Thyroid gland (tissue), 4 donors: ENCODE results near the gene GDF3. TPM values are rescaled to one million over a fixed set of nuclear protein-coding genes. Genes with fewer than 3 reads are reported as not detected.

Experiments
- DNase-seq, 2 donors: peaks; one replicate each; pipeline ENCODE4 v3.0.0-alpha.2; 2019
- H3K27ac ChIP-seq, 3 donors: fragments of 200-600 bp; sonication (generic); 1 replicate in 2 of 3; 2 replicates in 1 of 3; pipeline ENCODE4 v1.5.1; 2016 to 2019; ENCODE audit warnings: mild to moderate bottlenecking in 1 of 3, moderate library complexity in 1 of 3
- H3K27me3 ChIP-seq: fragments of 200-600 bp; sonication (generic); one replicate; pipeline ENCODE4 v1.5.1; 2019
- H3K36me3 ChIP-seq, 2 donors: fragments of 200-600 bp; sonication (generic); one replicate each; pipeline ENCODE4 v1.5.1; 2016 to 2019
- H3K4me1 ChIP-seq, 2 donors: fragments of 200-600 bp; sonication (generic); one replicate each; pipeline ENCODE4 v1.5.1; 2017 to 2019
- H3K4me3 ChIP-seq, 3 donors: fragments of 200-600 bp; sonication (generic); replicated peaks in 1 of 3; 1 replicate in 2 of 3; 2 replicates in 1 of 3; pipeline ENCODE4 v1.5.1; 2016; ENCODE audit warnings: mild to moderate bottlenecking in 1 of 3
- H3K9me3 ChIP-seq: fragments of 200-600 bp; sonication (generic); one replicate; pipeline ENCODE4 v1.5.1; 2017
- POLR2A ChIP-seq, 2 donors: fragments of 450-650 bp; IDR thresholded peaks; one replicate each; pipeline ENCODE4 v1.6.1; 2017; ENCODE audit warnings: antibody characterized with exemption in 2 of 2, mild to moderate bottlenecking in 2 of 2, moderate library complexity in 1 of 2
- WGBS, 2 donors: methylation state at CpG; one replicate each; pipeline ENCODE4 v1.1.5; 2017; 5-methylcytosine and 5-hydroxymethylcytosine counted together
- intact Hi-C: fragments of 100-400 bp; cut with DNase I; formaldehyde crosslinking; loops from one replicate; pipeline ENCODE4 v1.15.1; 2023
- total RNA-seq, 4 donors: library from RNA; depleted of rRNA; stranded (reverse); fragments of >200 nt; gene quantifications; one replicate each; pipeline ENCODE4 v1.2.3, GENCODE V29; 2016
- TF ChIP-seq, protein P1 (sequence below), 6 experiments: fragments of 200-600 bp in 3 of 6; fragments of 450-650 bp in 3 of 6; sonication (generic) in 3 of 6; IDR thresholded peaks; one replicate each; pipeline ENCODE4 v1.5.1; 2016 to 2019; ENCODE audit warnings: antibody characterized with exemption in 6 of 6, mild to moderate bottlenecking in 2 of 6, inconsistent platforms in 1 of 6, moderate library complexity in 1 of 6

Gene GDF3
- total RNA-seq, 4 donors from 2014 or later: 0.45 to 0.63 TPM; not detected in 2

DNA sequence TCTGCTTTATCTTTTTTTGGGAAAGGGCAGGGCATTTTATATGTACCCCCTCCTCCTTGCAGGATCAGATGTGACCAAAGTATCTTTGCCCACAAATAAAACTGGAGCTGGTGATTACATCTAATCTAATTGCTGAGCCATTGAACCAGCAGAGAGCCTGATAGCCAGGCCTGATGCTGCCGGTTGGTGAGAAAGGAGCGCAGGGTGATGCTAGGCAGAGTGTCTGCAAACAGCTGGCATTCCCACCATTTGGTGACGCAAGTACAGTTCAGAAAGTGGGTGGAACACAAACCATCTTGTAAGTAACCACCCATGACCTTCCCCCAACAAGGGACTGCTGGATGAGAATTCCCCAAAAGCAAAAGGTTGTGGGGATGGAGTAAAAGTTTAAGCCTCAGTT, 28.4 kb upstream of the GDF3 start:
- intact Hi-C loops: no loop called here
- TF ChIP-seq POLR2A (IDR thresholded peaks at IDR 0.05): no peak
- TF ChIP-seq, protein P1, sequence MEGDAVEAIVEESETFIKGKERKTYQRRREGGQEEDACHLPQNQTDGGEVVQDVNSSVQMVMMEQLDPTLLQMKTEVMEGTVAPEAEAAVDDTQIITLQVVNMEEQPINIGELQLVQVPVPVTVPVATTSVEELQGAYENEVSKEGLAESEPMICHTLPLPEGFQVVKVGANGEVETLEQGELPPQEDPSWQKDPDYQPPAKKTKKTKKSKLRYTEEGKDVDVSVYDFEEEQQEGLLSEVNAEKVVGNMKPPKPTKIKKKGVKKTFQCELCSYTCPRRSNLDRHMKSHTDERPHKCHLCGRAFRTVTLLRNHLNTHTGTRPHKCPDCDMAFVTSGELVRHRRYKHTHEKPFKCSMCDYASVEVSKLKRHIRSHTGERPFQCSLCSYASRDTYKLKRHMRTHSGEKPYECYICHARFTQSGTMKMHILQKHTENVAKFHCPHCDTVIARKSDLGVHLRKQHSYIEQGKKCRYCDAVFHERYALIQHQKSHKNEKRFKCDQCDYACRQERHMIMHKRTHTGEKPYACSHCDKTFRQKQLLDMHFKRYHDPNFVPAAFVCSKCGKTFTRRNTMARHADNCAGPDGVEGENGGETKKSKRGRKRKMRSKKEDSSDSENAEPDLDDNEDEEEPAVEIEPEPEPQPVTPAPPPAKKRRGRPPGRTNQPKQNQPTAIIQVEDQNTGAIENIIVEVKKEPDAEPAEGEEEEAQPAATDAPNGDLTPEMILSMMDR (IDR thresholded peaks at IDR 0.05): no peak
- no peak overlapping the region for H3K27ac ChIP-seq
- 77 to 83% methylated on average over 3 of the region's 3 CpGs for WGBS, 2 donors
- H3K4me1 ChIP-seq: no peaks in the 10 kb centered on the region
- no peaks in the 10 kb centered on the region for H3K36me3 ChIP-seq
- no peaks in the 10 kb centered on the region for H3K9me3 ChIP-seq
- no peak overlapping the region for H3K4me3 ChIP-seq
- no peaks in the 10 kb centered on the region for H3K27me3 ChIP-seq
- no peak for DNase-seq

DNA sequence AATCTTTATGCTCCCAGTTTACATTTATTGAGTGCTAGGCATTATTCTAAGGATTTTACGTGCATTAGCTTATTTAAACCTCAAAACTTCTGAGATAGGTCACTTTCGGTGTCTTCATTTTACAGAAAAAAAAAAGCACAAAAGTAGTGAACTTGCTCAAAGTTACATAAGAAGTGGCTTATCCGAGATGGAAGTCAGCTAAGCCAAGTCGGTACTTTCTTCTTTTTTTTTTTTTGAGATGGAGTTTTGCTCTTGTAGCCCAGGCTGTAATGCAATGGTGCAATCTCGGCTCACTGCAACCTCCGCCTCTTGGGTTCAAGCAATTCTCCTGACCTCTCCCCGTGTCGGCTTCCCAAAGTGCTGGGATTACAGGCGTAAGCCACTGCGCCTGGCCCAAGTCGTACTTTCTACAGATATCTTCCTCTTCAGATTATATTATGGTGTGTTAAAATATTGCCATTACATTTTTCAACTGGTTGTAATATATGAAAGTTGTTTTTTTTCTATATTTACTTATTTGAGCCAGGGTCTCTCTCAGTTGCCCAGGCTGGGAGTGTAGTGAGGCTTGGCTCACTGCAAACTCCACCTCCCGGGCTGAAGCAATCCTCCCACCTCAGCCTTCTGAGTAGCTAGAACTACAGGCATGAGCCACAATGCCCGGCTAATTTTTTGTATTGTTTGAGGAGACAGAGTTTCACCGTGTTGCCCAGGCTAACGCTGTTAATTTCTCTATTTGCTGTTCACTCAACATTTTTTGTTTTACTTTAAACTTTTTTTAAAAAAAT, 24.6 kb upstream of the GDF3 start:
- no peaks in the 10 kb centered on the region for H3K9me3 ChIP-seq
- H3K27me3 ChIP-seq: no peaks in the 10 kb centered on the region
- no peaks in the 10 kb centered on the region for H3K36me3 ChIP-seq
- no peaks in the 10 kb centered on the region for H3K4me1 ChIP-seq
- H3K4me3 ChIP-seq: no peak overlapping the region
- no peak for TF ChIP-seq POLR2A (IDR thresholded peaks at IDR 0.05)
- TF ChIP-seq, protein P1 (IDR thresholded peaks at IDR 0.05): no peak
- no peak for DNase-seq
- H3K27ac ChIP-seq: no peak overlapping the region
- intact Hi-C loops: no loop called here
- 67 to 70% methylated on average over 15 of the region's 15 CpGs for WGBS, 2 donors

DNA sequence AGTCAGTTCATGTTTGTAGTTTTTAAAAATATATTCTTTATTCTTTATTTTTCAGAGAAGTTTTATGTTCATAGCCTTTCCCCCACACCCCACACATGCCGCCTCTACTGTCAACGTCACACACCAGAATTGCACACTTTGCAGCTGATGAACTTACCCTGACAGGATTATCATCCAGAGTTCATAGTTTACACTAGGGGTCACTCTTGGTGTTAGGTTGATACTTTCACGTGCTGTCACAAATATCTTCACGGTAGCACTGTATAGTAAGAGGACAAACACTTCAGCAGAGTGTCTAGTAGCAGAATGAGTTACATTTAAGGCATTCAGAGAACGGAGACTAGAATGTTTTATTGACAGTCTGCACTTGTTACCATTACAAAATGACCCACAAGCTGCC, 20.8 kb upstream of the GDF3 start:
- Histone ChIP-seq H3K4me1 (no peaks in the 10 kb centered on the region), H3K27me3 (no peaks in the 10 kb centered on the region), H3K4me3 (no peak overlapping the region), H3K27ac (no peak overlapping the region), H3K9me3 (no peaks in the 10 kb centered on the region), H3K36me3 (no peaks in the 10 kb centered on the region)
- intact Hi-C loops: no loop called here
- TF ChIP-seq, protein P1 (IDR thresholded peaks at IDR 0.05): no peak
- TF ChIP-seq POLR2A (IDR thresholded peaks at IDR 0.05): no peak
- WGBS, 2 donors: 11 to 23% methylated on average over 5 of the region's 5 CpGs
- no peak for DNase-seq

DNA sequence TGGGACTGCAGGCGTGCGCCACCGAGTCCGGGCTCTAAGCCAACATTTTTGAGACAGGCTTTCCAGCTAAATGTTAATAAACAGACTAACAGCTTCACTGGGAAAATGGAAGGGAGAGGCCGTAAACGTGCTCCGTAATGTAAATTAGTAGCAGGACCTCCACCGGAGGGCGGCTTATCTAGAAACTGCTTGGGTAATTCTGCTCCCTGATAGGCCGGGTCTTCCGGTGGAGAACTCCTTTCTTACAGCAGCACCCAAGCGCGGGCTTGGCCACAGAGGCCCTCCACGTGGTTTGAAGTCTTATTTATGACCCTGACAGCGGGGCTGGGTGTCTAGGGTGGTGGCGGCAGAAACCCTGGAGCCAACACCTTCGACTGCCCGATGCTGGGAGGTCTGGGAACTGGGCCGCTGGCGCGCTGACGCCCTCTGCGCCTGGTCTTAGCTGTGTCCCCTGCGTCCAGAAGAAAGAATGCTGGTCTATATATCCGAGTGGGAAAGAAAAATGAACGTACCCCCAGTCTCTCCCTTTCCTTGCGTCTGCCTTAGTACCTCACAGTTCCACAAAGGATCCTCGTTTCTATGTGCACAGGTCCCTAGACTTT, 17.4 kb upstream of the GDF3 start:
- Histone ChIP-seq H3K4me1 (no peaks in the 10 kb centered on the region), H3K4me3 (no peak overlapping the region), H3K36me3 (no peaks in the 10 kb centered on the region), H3K9me3 (no peaks in the 10 kb centered on the region), H3K27ac (no peak overlapping the region), H3K27me3 (no peaks in the 10 kb centered on the region)
- WGBS, 2 donors: 91 to 93% methylated on average over 28 of the region's 28 CpGs
- no peak for DNase-seq
- TF ChIP-seq, protein P1 (IDR thresholded peaks at IDR 0.05): no peak
- no peak for TF ChIP-seq POLR2A (IDR thresholded peaks at IDR 0.05)
- intact Hi-C loops: no loop called here

- 85 to 86% methylated on average over 7 of the region's 7 CpGs for WGBS, 2 donors
- intact Hi-C loops: no loop called here
- no peaks in the 10 kb centered on the region for H3K36me3 ChIP-seq
- no peaks in the 10 kb centered on the region for H3K27me3 ChIP-seq
- no peak within 1 kb of the TSS for H3K27ac ChIP-seq
- H3K9me3 ChIP-seq: no peaks in the 10 kb centered on the region
- TF ChIP-seq, protein P1 (IDR thresholded peaks at IDR 0.05): no peak
- TF ChIP-seq POLR2A (IDR thresholded peaks at IDR 0.05): no peak
- no peaks in the 10 kb centered on the region for H3K4me1 ChIP-seq
- no peak for DNase-seq
- H3K4me3 ChIP-seq: no peak within 1 kb of the TSS
Observed at GRCh38 chr12:7711133-7711532, 15.6 kb upstream of the GDF3 start, which contains the start of gene DPPA3. TSS of gene DPPA3 (plus strand) at chr12:7711433. CDS start at chr12:7711571, 138 bp downstream.
